ENCODE data around the gene COLQ.

- no peak for TF ChIP-seq CTCF (conservative IDR thresholded peaks at IDR 0.05)
- no peak for TF ChIP-seq ZFX (IDR thresholded peaks at IDR 0.05)
These were observed 111.7 kb downstream of the COLQ start for GRCh38 chr3:15409774-15410173.
